ENCODE measurements around the gene SNX25.

The SNX25 gene

GRCh38 chr4:185311113-185311888, 101.9 kb downstream of the SNX25 start:
- TF ChIP-seq GATA3 (IDR thresholded peaks at IDR 0.05; ENCODE audit: low read depth, low read length), result no peak
- no peak for TF ChIP-seq GATA2 (IDR thresholded peaks at IDR 0.05; ENCODE audit: low read depth, low read length)

- no peak for TF ChIP-seq GATA2 (IDR thresholded peaks at IDR 0.05; ENCODE audit: low read depth, low read length)
- TF ChIP-seq GATA3 (IDR thresholded peaks at IDR 0.05; ENCODE audit: low read depth, low read length), result no peak
Measured at GRCh38 chr4:185312699-185313098, 103.3 kb downstream of the SNX25 start.

- TF ChIP-seq GATA3 (IDR thresholded peaks at IDR 0.05; ENCODE audit: low read depth, low read length), result no peak
- TF ChIP-seq GATA2 (IDR thresholded peaks at IDR 0.05; ENCODE audit: low read depth, low read length), result no peak
Measured at GRCh38 chr4:185317880-185318279, 108.5 kb downstream of the SNX25 start.

- TF ChIP-seq GATA2 (IDR thresholded peaks at IDR 0.05; ENCODE audit: low read depth, low read length), result no peak
- TF ChIP-seq GATA3 (IDR thresholded peaks at IDR 0.05; ENCODE audit: low read depth, low read length), result no peak
Measured at GRCh38 chr4:185318679-185319078, 109.3 kb downstream of the SNX25 start.

- TF ChIP-seq GATA3 (IDR thresholded peaks at IDR 0.05; ENCODE audit: low read depth, low read length), result no peak
- TF ChIP-seq GATA2 (IDR thresholded peaks at IDR 0.05; ENCODE audit: low read depth, low read length), result no peak
Measured at GRCh38 chr4:185322803-185323202, 113.4 kb downstream of the SNX25 start.

- TF ChIP-seq GATA2 (IDR thresholded peaks at IDR 0.05; ENCODE audit: low read depth, low read length) (no peak), GATA3 (IDR thresholded peaks at IDR 0.05; ENCODE audit: low read depth, low read length) (no peak)
Measured at GRCh38 chr4:185323606-185324005, 114.2 kb downstream of the SNX25 start.

- TF ChIP-seq GATA3 (IDR thresholded peaks at IDR 0.05; ENCODE audit: low read depth, low read length), result no peak
- TF ChIP-seq GATA2 (IDR thresholded peaks at IDR 0.05; ENCODE audit: low read depth, low read length), result no peak
Measured at GRCh38 chr4:185328586-185328985, 119.2 kb downstream of the SNX25 start.

GRCh38 chr4:185332575-185333464, 123.4 kb downstream of the SNX25 start:
- TF ChIP-seq GATA2 (IDR thresholded peaks at IDR 0.05; ENCODE audit: low read depth, low read length) (no peak), GATA3 (IDR thresholded peaks at IDR 0.05; ENCODE audit: low read depth, low read length) (no peak)

- TF ChIP-seq GATA3 (IDR thresholded peaks at IDR 0.05; ENCODE audit: low read depth, low read length) (no peak), GATA2 (IDR thresholded peaks at IDR 0.05; ENCODE audit: low read depth, low read length) (no peak)
Measured at GRCh38 chr4:185334326-185334725, 124.9 kb downstream of the SNX25 start.

- TF ChIP-seq GATA2 (IDR thresholded peaks at IDR 0.05; ENCODE audit: low read depth, low read length) (no peak), GATA3 (IDR thresholded peaks at IDR 0.05; ENCODE audit: low read depth, low read length) (no peak)
Measured at GRCh38 chr4:185335579-185335978, 126.2 kb downstream of the SNX25 start.

GRCh38 chr4:185339941-185340340, 130.5 kb downstream of the SNX25 start:
- TF ChIP-seq GATA2 (IDR thresholded peaks at IDR 0.05; ENCODE audit: low read depth, low read length), result no peak
- no peak for TF ChIP-seq GATA3 (IDR thresholded peaks at IDR 0.05; ENCODE audit: low read depth, low read length)

GRCh38 chr4:185341377-185341776, 132.0 kb downstream of the SNX25 start:
- no peak for TF ChIP-seq GATA2 (IDR thresholded peaks at IDR 0.05; ENCODE audit: low read depth, low read length)
- TF ChIP-seq GATA3 (IDR thresholded peaks at IDR 0.05; ENCODE audit: low read depth, low read length), result no peak

- TF ChIP-seq GATA3 (IDR thresholded peaks at IDR 0.05; ENCODE audit: low read depth, low read length) (no peak), GATA2 (IDR thresholded peaks at IDR 0.05; ENCODE audit: low read depth, low read length) (no peak)
Measured at GRCh38 chr4:185341841-185342240, 132.4 kb downstream of the SNX25 start.

- TF ChIP-seq GATA2 (IDR thresholded peaks at IDR 0.05; ENCODE audit: low read depth, low read length) (peak; percentile 97), GATA3 (IDR thresholded peaks at IDR 0.05; ENCODE audit: low read depth, low read length) (peak; percentile 94)
Measured at GRCh38 chr4:185343726-185344581, 134.6 kb downstream of the SNX25 start.
